A673 (cell line): ENCODE results near the gene CEP85. TPM values are rescaled to one million over a fixed set of nuclear protein-coding genes. Genes with fewer than 3 reads are reported as not detected.

ENCODE experiments used
- BruUV-seq: library from RNA; stranded (reverse); fragments of 400-500 nt; replicated peaks from 2 replicates; lab custom pipeline; 2021; lab: Mats Ljungman, UMichigan
- CTCF ChIA-PET: fragments of 300-600 bp; sonication (Branson Sonifier 250); formaldehyde crosslinking; loops from one replicate; lab custom pipeline; 2022; ENCODE audit warnings: antibody characterized with exemption; lab: Charles Lee
- POLR2A ChIA-PET: fragments of 300-600 bp; sonication (Branson Sonifier 250); formaldehyde crosslinking; loops from one replicate; lab custom pipeline; 2022; ENCODE audit warnings: antibody characterized with exemption; ENCODE audit not compliant: low non-redundant PET; lab: Charles Lee
- DNase-seq: peaks from one replicate; pipeline ENCODE4 v3.0.0-alpha.2; 2015; ENCODE audit warnings: low spot score
- H3K27ac ChIP-seq: fragments of 200-600 bp; sonication (generic); 2 replicates; pipeline ENCODE4 v1.5.1; 2016; ENCODE audit warnings: mixed run types, low read depth, mild to moderate bottlenecking, mixed read lengths, antibody characterized with exemption, low read length; ENCODE audit not compliant: poor library complexity, severe bottlenecking
- H3K27me3 ChIP-seq: fragments of 200-600 bp; sonication (generic); replicated peaks from 2 replicates; pipeline ENCODE4 v1.6.1; 2017; ENCODE audit warnings: mixed run types, low read depth, mild to moderate bottlenecking, mixed read lengths, antibody characterized with exemption, low read length; ENCODE audit not compliant: insufficient read depth, poor library complexity
- H3K36me3 ChIP-seq: fragments of 200-600 bp; sonication (generic); 2 replicates; pipeline ENCODE4 v1.6.1; 2016; ENCODE audit warnings: mixed run types, mild to moderate bottlenecking, mixed read lengths, antibody characterized with exemption, low read length; ENCODE audit not compliant: insufficient read depth, poor library complexity, severe bottlenecking
- H3K4me1 ChIP-seq: fragments of 200-600 bp; sonication (generic); 2 replicates; pipeline ENCODE4 v1.6.1; 2017; ENCODE audit warnings: mixed run types, mild to moderate bottlenecking, mixed read lengths, antibody characterized with exemption, low read length; ENCODE audit not compliant: insufficient read depth, poor library complexity, severe bottlenecking
- H3K4me3 ChIP-seq: fragments of 200-600 bp; sonication (generic); 2 replicates; pipeline ENCODE4 v1.5.1; 2016; ENCODE audit warnings: low read depth, mixed run types, mild to moderate bottlenecking, mixed read lengths, low read length; ENCODE audit not compliant: poor library complexity, severe bottlenecking
- H3K9me3 ChIP-seq: fragments of 200-600 bp; sonication (generic); 2 replicates; pipeline ENCODE4 v1.6.1; 2016; ENCODE audit warnings: mixed run types, low read depth, mild to moderate bottlenecking, mixed read lengths, antibody characterized with exemption, low read length; ENCODE audit not compliant: poor library complexity, severe bottlenecking
- CTCF ChIP-seq: fragments of 300-800, 200-600 bp; sonication (generic); conservative IDR thresholded peaks from 2 replicates; pipeline ENCODE4 v1.5.1; 2017; ENCODE audit warnings: low read depth, mild to moderate bottlenecking, antibody characterized with exemption, low read length, moderate library complexity, mixed read lengths
- EZH2 ChIP-seq: fragments of 200-600 bp; sonication (generic); IDR thresholded peaks from 2 replicates; pipeline ENCODE4 v1.6.1; 2017; ENCODE audit warnings: borderline replicate concordance, low read depth, mild to moderate bottlenecking, mixed read lengths, antibody characterized with exemption, low read length; ENCODE audit not compliant: poor library complexity, severe bottlenecking
- intact Hi-C: fragments of 100-400 bp; cut with micrococcal nuclease; formaldehyde crosslinking; loops from one replicate; pipeline ENCODE4 v1.10.0; 2022; ENCODE audit not compliant: unreplicated experiment
- total RNA-seq: library from RNA; stranded (reverse); gene quantifications from 2 replicates; pipeline ENCODE4 v1.2.3, GENCODE V29; 2021

The CEP85 gene
- total RNA-seq, 1 experiment from 2014 or later = 51.3 TPM

DNA sequence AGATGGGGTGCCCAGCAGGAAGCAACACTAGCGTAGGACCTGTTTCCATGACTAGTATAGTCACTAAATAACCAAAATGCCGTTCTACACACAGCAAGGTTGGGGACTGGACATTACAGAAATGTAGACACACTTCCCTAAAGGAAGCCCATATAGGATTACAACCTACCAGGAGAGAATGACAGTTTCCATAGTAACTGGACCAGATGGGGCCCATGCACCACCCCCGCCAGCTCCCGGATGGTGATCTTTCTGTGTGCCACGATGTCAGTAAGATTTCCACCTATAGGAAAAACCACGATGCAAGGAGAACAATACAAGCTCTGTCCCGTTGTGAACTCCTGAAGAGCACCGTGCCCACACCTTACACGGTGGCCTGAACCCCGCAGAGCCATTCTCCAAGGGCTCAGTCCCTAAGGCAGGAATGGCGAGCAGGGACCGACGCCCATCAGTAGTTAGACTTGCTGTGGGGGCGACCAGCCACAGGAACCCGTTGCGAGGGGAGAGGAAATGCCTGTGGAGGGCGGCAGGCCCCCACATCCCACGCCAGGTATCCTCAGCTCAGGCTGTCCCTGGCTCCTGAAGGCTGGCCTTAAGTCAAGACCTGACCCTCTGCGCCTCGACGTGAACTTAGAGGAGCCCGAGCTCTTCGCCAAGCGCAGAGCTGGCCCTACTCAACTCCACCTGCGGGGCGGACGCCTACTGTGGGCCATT is 13.6 kb upstream of the CEP85 start:
- no TSS peak for BruUV-seq

GRCh38 chr1:26221094-26221493 is 12.9 kb upstream of the CEP85 start:
- H3K4me1 ChIP-seq = no peaks in the 10 kb centered on the region
- peaks cover 4% of the 10 kb centered on the region for H3K27me3 ChIP-seq
- H3K36me3 ChIP-seq = no peaks in the 10 kb centered on the region
- POLR2A ChIA-PET = interaction anchor here (0.6 kb wide), 1 partner anchor 25 kb away, joined by 3 read pairs; no protein-coding TSS in a partner anchor
- intact Hi-C loops = no loop called here
- no peak for TF ChIP-seq EZH2
- no peak for TF ChIP-seq CTCF
- H3K4me3 ChIP-seq = no peak overlapping the region
- no TSS peak for BruUV-seq
- no peak for DNase-seq
- CTCF ChIA-PET = no interaction called here
- no peak overlapping the region for H3K27ac ChIP-seq
- no peaks in the 10 kb centered on the region for H3K9me3 ChIP-seq

More for the DNA sequence above, 13.6 kb upstream of the CEP85 start:
- intact Hi-C loops = no loop called here
- TF ChIP-seq CTCF = no peak
- no peak for TF ChIP-seq EZH2
- ChIA-PET POLR2A (no interaction called here), CTCF (no interaction called here)
- no peak overlapping the region for H3K27ac ChIP-seq
- H3K9me3 ChIP-seq = no peaks in the 10 kb centered on the region
- H3K4me1 ChIP-seq = no peaks in the 10 kb centered on the region
- DNase-seq = no peak
- no peak overlapping the region for H3K4me3 ChIP-seq
- no peaks in the 10 kb centered on the region for H3K27me3 ChIP-seq
- H3K36me3 ChIP-seq = no peaks in the 10 kb centered on the region

- Histone ChIP-seq H3K4me3 (no peak overlapping the region), H3K27ac (no peak overlapping the region), H3K36me3 (no peaks in the 10 kb centered on the region), H3K27me3 (peaks cover 4% of the 10 kb centered on the region), H3K4me1 (no peaks in the 10 kb centered on the region), H3K9me3 (no peaks in the 10 kb centered on the region)
- DNase-seq = no peak
- POLR2A ChIA-PET = no interaction called here
- CTCF ChIA-PET = no interaction called here
- TF ChIP-seq EZH2 = no peak
- TF ChIP-seq CTCF = no peak
- BruUV-seq = no TSS peak
- intact Hi-C loops = no loop called here
These were observed 9.4 kb upstream of the CEP85 start for GRCh38 chr1:26224606-26225005.
